ENCODE data around the gene PARVB. TPM values are rescaled to one million over a fixed set of nuclear protein-coding genes. Genes with fewer than 3 reads are reported as not detected.
"Not testable (repeated sequence)": the region's sequence is repeated elsewhere in the genome, so short reads cannot be mapped to it uniquely, and the experiment has no call there.

PARVB gene
- total and polyA plus RNA-seq, 12 donors, result 46.7 to 201 (median 91.2) TPM

DNA sequence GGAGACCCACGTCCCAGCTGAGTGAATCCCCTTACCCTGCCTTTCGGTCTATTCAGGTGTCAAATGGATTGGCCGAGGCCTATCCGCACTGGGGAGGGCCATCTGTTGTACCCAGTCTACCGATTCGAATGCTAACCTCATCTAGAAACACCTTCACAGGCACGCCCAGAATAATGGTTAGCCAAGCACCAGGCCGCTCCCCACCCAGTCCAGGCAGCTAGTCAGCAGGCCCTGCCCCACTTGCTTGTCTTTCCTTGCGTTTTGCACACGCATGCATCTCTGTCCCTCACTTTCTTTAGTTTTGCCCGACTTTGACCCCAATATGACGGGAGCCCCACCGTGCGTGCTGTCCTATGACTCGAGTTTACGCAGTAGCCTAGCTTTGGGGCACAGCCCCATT is 31.7 kb downstream of the PARVB start:
- no peak overlapping the region for H3K4me3 ChIP-seq
- H3K27ac ChIP-seq, result no peak overlapping the region
- intact Hi-C loops (cut with DNase I), result no loop called here
- peaks cover 10 to 35% (median 26%) of the 10 kb centered on the region in 9 donors for H3K4me1 ChIP-seq
- H3K9me3 ChIP-seq, result peaks cover 0 to 10% (median 0%) of the 10 kb centered on the region in 11 donors
- WGBS, 2 donors, result 95 to 97% methylated on average over 16 of the region's 16 CpGs
- H3K36me3 ChIP-seq, result peaks cover 0 to 16% (median 0%) of the 10 kb centered on the region in 9 donors
- DNase-seq (no peak), ATAC-seq (no peak)
- TF ChIP-seq, protein P1, sequence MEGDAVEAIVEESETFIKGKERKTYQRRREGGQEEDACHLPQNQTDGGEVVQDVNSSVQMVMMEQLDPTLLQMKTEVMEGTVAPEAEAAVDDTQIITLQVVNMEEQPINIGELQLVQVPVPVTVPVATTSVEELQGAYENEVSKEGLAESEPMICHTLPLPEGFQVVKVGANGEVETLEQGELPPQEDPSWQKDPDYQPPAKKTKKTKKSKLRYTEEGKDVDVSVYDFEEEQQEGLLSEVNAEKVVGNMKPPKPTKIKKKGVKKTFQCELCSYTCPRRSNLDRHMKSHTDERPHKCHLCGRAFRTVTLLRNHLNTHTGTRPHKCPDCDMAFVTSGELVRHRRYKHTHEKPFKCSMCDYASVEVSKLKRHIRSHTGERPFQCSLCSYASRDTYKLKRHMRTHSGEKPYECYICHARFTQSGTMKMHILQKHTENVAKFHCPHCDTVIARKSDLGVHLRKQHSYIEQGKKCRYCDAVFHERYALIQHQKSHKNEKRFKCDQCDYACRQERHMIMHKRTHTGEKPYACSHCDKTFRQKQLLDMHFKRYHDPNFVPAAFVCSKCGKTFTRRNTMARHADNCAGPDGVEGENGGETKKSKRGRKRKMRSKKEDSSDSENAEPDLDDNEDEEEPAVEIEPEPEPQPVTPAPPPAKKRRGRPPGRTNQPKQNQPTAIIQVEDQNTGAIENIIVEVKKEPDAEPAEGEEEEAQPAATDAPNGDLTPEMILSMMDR (IDR thresholded peaks at IDR 0.05), result no peak
- no peaks in the 10 kb centered on the region for H3K27me3 ChIP-seq

DNA sequence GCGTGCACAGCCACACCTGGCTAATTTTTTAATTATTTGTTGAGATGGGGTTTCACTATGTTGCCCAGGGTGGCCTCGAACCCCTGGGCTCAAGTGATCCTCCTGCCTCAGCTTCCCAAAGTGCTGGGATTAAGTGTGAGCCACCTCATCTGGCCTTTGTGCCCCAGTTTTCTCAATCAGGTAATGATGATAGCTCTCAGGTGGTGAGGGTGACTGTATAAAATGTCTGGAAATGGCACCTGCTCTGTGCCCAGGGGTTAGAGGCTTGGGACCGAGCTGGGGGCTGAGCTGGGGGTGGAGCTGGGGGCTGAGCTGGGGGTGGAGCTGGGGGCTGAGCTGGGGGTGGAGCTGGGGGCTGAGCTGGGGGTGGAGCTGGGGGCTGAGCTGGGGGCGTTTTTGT is 32.5 kb downstream of the PARVB start:
- Histone ChIP-seq H3K36me3 (peaks cover 0 to 16% (median 0%) of the 10 kb centered on the region in 9 donors), H3K9me3 (peaks cover 0 to 13% (median 0%) of the 10 kb centered on the region in 11 donors), H3K4me1 (peaks cover 8 to 28% (median 18%) of the 10 kb centered on the region in 9 donors)
- 60 to 69% methylated on average over 4 of the region's 4 CpGs for WGBS, 2 donors
- intact Hi-C loops (cut with DNase I); DNase-seq; H3K27ac ChIP-seq; H3K4me3 ChIP-seq; ATAC-seq; H3K27me3 ChIP-seq: not testable (repeated sequence)

GRCh38 chr22:44057401-44057987 is 33.4 kb downstream of the PARVB start:
- ATAC-seq (peak; percentile 81 to 95 (median 92)), DNase-seq (peak; percentile 73 to 75)
- 19 to 39% methylated on average over 11 of the region's 11 CpGs for WGBS, 2 donors
- Histone ChIP-seq H3K4me1 (peaks cover 6 to 25% (median 13%) of the 10 kb centered on the region in 9 donors), H3K27me3 (no peaks in the 10 kb centered on the region), H3K36me3 (peaks cover 0 to 9% (median 0%) of the 10 kb centered on the region in 9 donors), H3K9me3 (peaks cover 0 to 13% (median 0%) of the 10 kb centered on the region in 11 donors), H3K27ac (peak overlapping the region in 9 of 10 donors; percentile 50 to 85 (median 78)), H3K4me3 (peak overlapping the region in 3 of 10 donors; percentile 9 to 16 (median 13))
- intact Hi-C loops (cut with DNase I), result no loop called here
- TF ChIP-seq, protein P1 (IDR thresholded peaks at IDR 0.05), result no peak

- DNase-seq (no peak), ATAC-seq (peak in 1 of 8 donors; percentile 20)
- Histone ChIP-seq H3K36me3 (peaks cover 0 to 4% (median 0%) of the 10 kb centered on the region in 9 donors), H3K27ac (no peak overlapping the region), H3K4me3 (no peak overlapping the region), H3K4me1 (peaks cover 0 to 35% (median 20%) of the 10 kb centered on the region in 9 donors), H3K9me3 (peaks cover 0 to 13% (median 0%) of the 10 kb centered on the region in 11 donors), H3K27me3 (no peaks in the 10 kb centered on the region)
- 84 to 86% methylated on average over 35 of the region's 35 CpGs for WGBS, 2 donors
- TF ChIP-seq, protein P1 (IDR thresholded peaks at IDR 0.05), result no peak
- intact Hi-C loops (cut with DNase I), result no loop called here
Observed at GRCh38 chr22:44063462-44064371, 39.6 kb downstream of the PARVB start.

All from heart right ventricle (tissue), 16 donors.